A549 (cell line): ENCODE data around the gene PKP2.

Experiments
- BHLHE40 ChIP-seq: IDR thresholded peaks from 2 replicates; pipeline ENCODE4 v1.6.1; 2012; ENCODE audit warnings: low read depth, low read length, inconsistent platforms
- HOXB13 ChIP-seq: fragments of 250-450 bp; sonication (Bioruptor Pico); IDR thresholded peaks from 2 replicates; pipeline ENCODE4 v1.5.0; 2020; ENCODE audit warnings: low read depth, mild to moderate bottlenecking, moderate library complexity
- MAFK ChIP-seq: fragments of 450-650 bp; IDR thresholded peaks from 2 replicates; pipeline ENCODE4 v1.6.1; 2014; ENCODE audit not compliant: partially characterized antibody
- POLR2A ChIP-seq: IDR thresholded peaks from 2 replicates; pipeline ENCODE4 v1.6.1; 2012; ENCODE audit warnings: mild to moderate bottlenecking, low read length
- TF ChIP-seq, protein P1 (sequence below): IDR thresholded peaks from 2 replicates; pipeline ENCODE4 v1.6.1; 2012
- TF ChIP-seq, protein P2 (sequence below): fragments of 200-600 bp; sonication (generic); IDR thresholded peaks from 2 replicates; pipeline ENCODE4 v1.6.1; 2016; ENCODE audit warnings: antibody characterized with exemption, mild to moderate bottlenecking, moderate library complexity
- TF ChIP-seq, protein P3 (sequence below): fragments of >200 bp; sonication (Bioruptor Twin); formaldehyde crosslinking; IDR thresholded peaks from 3 replicates; pipeline ENCODE4 v1.5.1; 2016

DNA sequence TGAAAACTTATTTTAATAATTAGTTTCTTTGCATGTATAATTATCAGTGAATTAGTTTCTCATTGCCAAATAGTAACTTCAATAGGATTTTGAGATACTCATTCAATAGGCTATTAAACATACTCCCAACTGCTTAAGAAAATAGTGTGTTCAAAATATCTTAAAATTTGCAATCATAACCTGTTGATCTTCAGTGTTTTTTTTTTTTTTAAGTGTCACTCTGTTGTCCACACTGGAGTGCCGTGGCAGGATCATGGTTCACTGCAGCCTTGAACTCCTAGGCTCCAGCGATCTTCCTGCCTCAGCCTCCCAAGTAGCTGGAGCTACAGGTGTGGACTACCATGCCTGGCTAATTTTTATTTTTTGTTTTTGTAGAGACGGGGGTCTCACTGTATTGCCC is 139.4 kb downstream of the PKP2 start:
- TF ChIP-seq HOXB13 (no peak), POLR2A (no peak), BHLHE40 (no peak), MAFK (no peak)
- TF ChIP-seq, protein P1, sequence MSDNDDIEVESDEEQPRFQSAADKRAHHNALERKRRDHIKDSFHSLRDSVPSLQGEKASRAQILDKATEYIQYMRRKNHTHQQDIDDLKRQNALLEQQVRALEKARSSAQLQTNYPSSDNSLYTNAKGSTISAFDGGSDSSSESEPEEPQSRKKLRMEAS = no peak
- TF ChIP-seq, protein P2, sequence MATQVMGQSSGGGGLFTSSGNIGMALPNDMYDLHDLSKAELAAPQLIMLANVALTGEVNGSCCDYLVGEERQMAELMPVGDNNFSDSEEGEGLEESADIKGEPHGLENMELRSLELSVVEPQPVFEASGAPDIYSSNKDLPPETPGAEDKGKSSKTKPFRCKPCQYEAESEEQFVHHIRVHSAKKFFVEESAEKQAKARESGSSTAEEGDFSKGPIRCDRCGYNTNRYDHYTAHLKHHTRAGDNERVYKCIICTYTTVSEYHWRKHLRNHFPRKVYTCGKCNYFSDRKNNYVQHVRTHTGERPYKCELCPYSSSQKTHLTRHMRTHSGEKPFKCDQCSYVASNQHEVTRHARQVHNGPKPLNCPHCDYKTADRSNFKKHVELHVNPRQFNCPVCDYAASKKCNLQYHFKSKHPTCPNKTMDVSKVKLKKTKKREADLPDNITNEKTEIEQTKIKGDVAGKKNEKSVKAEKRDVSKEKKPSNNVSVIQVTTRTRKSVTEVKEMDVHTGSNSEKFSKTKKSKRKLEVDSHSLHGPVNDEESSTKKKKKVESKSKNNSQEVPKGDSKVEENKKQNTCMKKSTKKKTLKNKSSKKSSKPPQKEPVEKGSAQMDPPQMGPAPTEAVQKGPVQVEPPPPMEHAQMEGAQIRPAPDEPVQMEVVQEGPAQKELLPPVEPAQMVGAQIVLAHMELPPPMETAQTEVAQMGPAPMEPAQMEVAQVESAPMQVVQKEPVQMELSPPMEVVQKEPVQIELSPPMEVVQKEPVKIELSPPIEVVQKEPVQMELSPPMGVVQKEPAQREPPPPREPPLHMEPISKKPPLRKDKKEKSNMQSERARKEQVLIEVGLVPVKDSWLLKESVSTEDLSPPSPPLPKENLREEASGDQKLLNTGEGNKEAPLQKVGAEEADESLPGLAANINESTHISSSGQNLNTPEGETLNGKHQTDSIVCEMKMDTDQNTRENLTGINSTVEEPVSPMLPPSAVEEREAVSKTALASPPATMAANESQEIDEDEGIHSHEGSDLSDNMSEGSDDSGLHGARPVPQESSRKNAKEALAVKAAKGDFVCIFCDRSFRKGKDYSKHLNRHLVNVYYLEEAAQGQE = no peak
- TF ChIP-seq, protein P3, sequence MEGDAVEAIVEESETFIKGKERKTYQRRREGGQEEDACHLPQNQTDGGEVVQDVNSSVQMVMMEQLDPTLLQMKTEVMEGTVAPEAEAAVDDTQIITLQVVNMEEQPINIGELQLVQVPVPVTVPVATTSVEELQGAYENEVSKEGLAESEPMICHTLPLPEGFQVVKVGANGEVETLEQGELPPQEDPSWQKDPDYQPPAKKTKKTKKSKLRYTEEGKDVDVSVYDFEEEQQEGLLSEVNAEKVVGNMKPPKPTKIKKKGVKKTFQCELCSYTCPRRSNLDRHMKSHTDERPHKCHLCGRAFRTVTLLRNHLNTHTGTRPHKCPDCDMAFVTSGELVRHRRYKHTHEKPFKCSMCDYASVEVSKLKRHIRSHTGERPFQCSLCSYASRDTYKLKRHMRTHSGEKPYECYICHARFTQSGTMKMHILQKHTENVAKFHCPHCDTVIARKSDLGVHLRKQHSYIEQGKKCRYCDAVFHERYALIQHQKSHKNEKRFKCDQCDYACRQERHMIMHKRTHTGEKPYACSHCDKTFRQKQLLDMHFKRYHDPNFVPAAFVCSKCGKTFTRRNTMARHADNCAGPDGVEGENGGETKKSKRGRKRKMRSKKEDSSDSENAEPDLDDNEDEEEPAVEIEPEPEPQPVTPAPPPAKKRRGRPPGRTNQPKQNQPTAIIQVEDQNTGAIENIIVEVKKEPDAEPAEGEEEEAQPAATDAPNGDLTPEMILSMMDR = no peak
